AG04450 (cell line): Measurements from ENCODE around the gene ELK1. TPM values are rescaled to one million over a fixed set of nuclear protein-coding genes. Genes with fewer than 3 reads are reported as not detected.

Experiments
- CTCF ChIA-PET: fragments of 300-600, 350-600 bp; formaldehyde crosslinking; extraction: SDS; loops from one replicate; lab custom pipeline; 2022; ENCODE audit warnings: antibody characterized with exemption, inconsistent platforms; lab: Charles Lee
- POLR2A ChIA-PET: fragments of 350-600 bp; formaldehyde crosslinking; extraction: SDS; loops from one replicate; lab custom pipeline; 2021; ENCODE audit warnings: antibody characterized with exemption, inconsistent platforms; lab: Yijun Ruan, JAX
- DNase-seq: peaks from one replicate; pipeline ENCODE4 v3.0.0-alpha.2; 2011; ENCODE audit warnings: low read depth, low spot score
- H3K27ac ChIP-seq: one replicate; pipeline ENCODE4 v1.5.1; 2012; ENCODE audit warnings: low read depth, low read length, control low read depth
- H3K27me3 ChIP-seq: one replicate; pipeline ENCODE4 v1.6.0; 2012; ENCODE audit warnings: low read length; ENCODE audit not compliant: control insufficient read depth, insufficient read depth
- H3K4me3 ChIP-seq: 2 replicates; pipeline ENCODE4 v1.5.1; 2011; ENCODE audit warnings: mild to moderate bottlenecking, low read depth, low read length, control low read depth
- H3K9me3 ChIP-seq: 2 replicates; pipeline ENCODE4 v1.5.1; 2012; ENCODE audit warnings: low read length; ENCODE audit not compliant: control insufficient read depth, insufficient read depth
- CTCF ChIP-seq: IDR thresholded peaks from 2 replicates; pipeline ENCODE4 v1.5.1; 2011; ENCODE audit warnings: low read depth, low read length, control low read depth, inconsistent platforms
- polyA plus RNA-seq: library from polyadenylated mRNA; depleted of rRNA; stranded (reverse); fragments of >200 nt; gene quantifications from 2 replicates; pipeline ENCODE4 v1.2.3, GENCODE V29; 2011

Gene ELK1
- polyA plus RNA-seq, 1 experiment = 22.4 TPM

- CTCF ChIA-PET = interaction anchor here (2.3 kb wide), 1 partner anchor 49 kb away, joined by 11 read pairs; no protein-coding TSS in a partner anchor
- H3K27ac ChIP-seq = peak overlapping the region; percentile 86
These were observed 54.6 kb downstream of the ELK1 start for GRCh38 chrX:47595716-47596251.

DNA sequence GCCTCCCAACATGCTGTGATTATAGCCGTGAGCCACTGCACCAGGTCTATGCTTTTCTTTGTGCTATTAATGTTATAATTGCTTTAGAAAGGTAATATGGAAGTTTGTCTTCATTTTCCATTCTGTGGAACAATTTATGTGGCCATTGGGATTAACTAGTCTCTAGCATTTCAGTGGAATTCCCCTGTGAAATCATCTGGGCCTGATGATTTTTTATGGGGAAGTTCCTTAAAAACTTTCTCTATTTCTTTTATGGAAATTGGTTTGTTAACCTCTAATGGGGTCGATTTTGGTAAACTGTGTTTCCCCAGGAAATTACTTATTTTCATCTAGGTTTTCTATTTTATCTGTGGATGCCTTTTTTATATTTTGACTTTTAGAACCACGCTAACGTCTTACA is 56.8 kb downstream of the ELK1 start:
- POLR2A ChIA-PET = no interaction called here
- no peak for TF ChIP-seq CTCF
- Histone ChIP-seq H3K4me3 (no peak overlapping the region), H3K27me3 (no peaks in the 10 kb centered on the region), H3K27ac (no peak overlapping the region), H3K9me3 (no peaks in the 10 kb centered on the region)
- CTCF ChIA-PET = no interaction called here
- no peak for DNase-seq

More at GRCh38 chrX:47595716-47596251, 54.6 kb downstream of the ELK1 start:
- Histone ChIP-seq H3K9me3 (0 out of 2 replicates have a peak, but pooled peaks cover 3% of the 10 kb centered on the region), H3K27me3 (no peaks in the 10 kb centered on the region), H3K4me3 (no peak overlapping the region)
- TF ChIP-seq CTCF = no peak
- POLR2A ChIA-PET = interaction anchor here (1.4 kb wide), 1 partner anchor 14 kb away, joined by 5 read pairs; the partner anchor contains the start of gene TIMP1
- DNase-seq = peak; percentile 37

GRCh38 chrX:47590984-47591383 is 59.4 kb downstream of the ELK1 start:
- DNase-seq = no peak
- Histone ChIP-seq H3K4me3 (no peak overlapping the region), H3K27me3 (no peaks in the 10 kb centered on the region), H3K9me3 (no peaks in the 10 kb centered on the region), H3K27ac (no peak overlapping the region)
- TF ChIP-seq CTCF = no peak
- CTCF ChIA-PET = no interaction called here
- POLR2A ChIA-PET = no interaction called here

GRCh38 chrX:47587906-47588735 is 62.2 kb downstream of the ELK1 start:
- Histone ChIP-seq H3K4me3 (no peak overlapping the region), H3K9me3 (no peaks in the 10 kb centered on the region), H3K27me3 (no peaks in the 10 kb centered on the region), H3K27ac (no peak overlapping the region)
- DNase-seq = no peak
- no peak for TF ChIP-seq CTCF
- POLR2A ChIA-PET = no interaction called here
- CTCF ChIA-PET = interaction anchor here (0.5 kb wide), 1 partner anchor 26 kb away, joined by 4 read pairs; no protein-coding TSS in a partner anchor
